ENCODE data around the gene TSSK2.

TSSK2 gene

GRCh38 chr22:19105456-19105855 lies 25.7 kb upstream of the TSSK2 start:
- Histone ChIP-seq H3K27ac (no peak overlapping the region), H3K36me3 (no peaks in the 10 kb centered on the region), H3K9me3 (ENCODE audit: severe bottlenecking) (no peaks in the 10 kb centered on the region), H3K27me3 (ENCODE audit: insufficient read depth, low read depth, severe bottlenecking) (no peaks in the 10 kb centered on the region), H3K4me3 (ENCODE audit: low read depth, low read length) (no peak overlapping the region)
- DNase-seq: no peak
- TF ChIP-seq CTCF (IDR thresholded peaks at IDR 0.05; ENCODE audit: low read depth, low read length): no peak

GRCh38 chr22:19105867-19106802 lies 25.0 kb upstream of the TSSK2 start:
- no peak overlapping the region for H3K27ac ChIP-seq

GRCh38 chr22:19106886-19107729 lies 24.0 kb upstream of the TSSK2 start:
- H3K27ac ChIP-seq: no peak overlapping the region
- no peaks in the 10 kb centered on the region for H3K36me3 ChIP-seq
- no peak overlapping the region for H3K4me3 ChIP-seq (ENCODE audit: low read depth, low read length)
- no peaks in the 10 kb centered on the region for H3K27me3 ChIP-seq (ENCODE audit: insufficient read depth, low read depth, severe bottlenecking)
- no peaks in the 10 kb centered on the region for H3K9me3 ChIP-seq (ENCODE audit: severe bottlenecking)
- no peak for DNase-seq
- no peak for TF ChIP-seq CTCF (IDR thresholded peaks at IDR 0.05; ENCODE audit: low read depth, low read length)

More at GRCh38 chr22:19105867-19106802, 25.0 kb upstream of the TSSK2 start:
- no peak overlapping the region for H3K4me3 ChIP-seq (ENCODE audit: low read depth, low read length)
- TF ChIP-seq CTCF (IDR thresholded peaks at IDR 0.05; ENCODE audit: low read depth, low read length): peak; percentile 72
- no peaks in the 10 kb centered on the region for H3K36me3 ChIP-seq
- no peak for DNase-seq
- H3K9me3 ChIP-seq (ENCODE audit: severe bottlenecking): no peaks in the 10 kb centered on the region
- no peaks in the 10 kb centered on the region for H3K27me3 ChIP-seq (ENCODE audit: insufficient read depth, low read depth, severe bottlenecking)

GRCh38 chr22:19107730-19108074 lies 23.4 kb upstream of the TSSK2 start:
- Histone ChIP-seq H3K36me3 (no peaks in the 10 kb centered on the region), H3K27me3 (ENCODE audit: insufficient read depth, low read depth, severe bottlenecking) (no peaks in the 10 kb centered on the region), H3K27ac (no peak overlapping the region), H3K9me3 (ENCODE audit: severe bottlenecking) (no peaks in the 10 kb centered on the region), H3K4me3 (ENCODE audit: low read depth, low read length) (no peak overlapping the region)
- no peak for DNase-seq
- TF ChIP-seq CTCF (IDR thresholded peaks at IDR 0.05; ENCODE audit: low read depth, low read length): no peak

GRCh38 chr22:19108807-19109197 lies 22.3 kb upstream of the TSSK2 start:
- no peak for TF ChIP-seq CTCF (IDR thresholded peaks at IDR 0.05; ENCODE audit: low read depth, low read length)
- Histone ChIP-seq H3K36me3 (no peaks in the 10 kb centered on the region), H3K27ac (no peak overlapping the region), H3K4me3 (ENCODE audit: low read depth, low read length) (no peak overlapping the region), H3K9me3 (ENCODE audit: severe bottlenecking) (no peaks in the 10 kb centered on the region), H3K27me3 (ENCODE audit: insufficient read depth, low read depth, severe bottlenecking) (no peaks in the 10 kb centered on the region)
- DNase-seq: no peak

All from WERI-Rb-1 (cell line).